GM18498 (cell line): ENCODE measurements around the gene HS3ST5.
"Not testable (repeated sequence)": the region's sequence is repeated elsewhere in the genome, so short reads cannot be mapped to it uniquely, and the experiment has no call there.

Source experiments
- ATAC-seq: cut with Tn5 transposase; IDR thresholded peaks from one replicate; pipeline ENCODE4 v1.9.1; 2021; ENCODE audit warnings: mild to moderate bottlenecking, moderate library complexity; ENCODE audit not compliant: unreplicated experiment

HS3ST5 gene

DNA sequence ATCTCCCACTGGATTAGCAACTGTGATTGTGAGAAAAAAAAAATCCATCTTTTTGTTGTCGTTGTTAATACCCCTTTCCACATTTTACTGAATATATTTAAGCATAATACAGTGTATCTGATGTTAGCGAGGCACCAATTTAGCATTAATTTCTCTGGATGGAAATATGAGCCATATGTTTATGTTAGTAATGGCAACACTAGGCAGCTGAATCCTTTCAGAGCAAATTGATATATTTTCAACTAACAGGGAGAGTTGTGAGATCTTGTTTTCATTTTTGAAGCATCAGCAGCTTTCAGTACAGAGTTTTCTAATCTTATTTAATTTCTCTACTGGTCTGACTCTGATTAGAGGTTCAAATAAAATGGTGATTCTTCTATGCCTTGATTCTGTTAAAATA is 287.1 kb downstream of the HS3ST5 start:
- ATAC-seq: no peak

DNA sequence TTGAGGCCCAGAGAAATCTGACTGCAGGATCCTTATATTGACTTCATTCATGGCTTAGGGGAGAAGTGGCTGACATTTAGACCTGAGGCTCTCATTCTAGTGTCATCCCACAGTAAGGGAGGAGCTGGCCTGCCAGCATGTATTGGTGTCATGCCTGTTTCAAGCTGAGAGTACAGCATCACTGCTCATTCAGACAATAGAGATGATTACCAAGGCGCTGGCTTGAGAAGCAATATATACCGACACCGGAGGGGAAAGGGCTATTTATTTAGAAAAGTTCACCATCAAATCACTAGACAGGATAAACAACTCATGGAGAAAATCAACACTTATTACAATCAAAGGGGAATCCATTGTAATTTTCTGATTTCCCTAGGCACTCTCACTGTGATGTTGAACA is 287.5 kb downstream of the HS3ST5 start:
- ATAC-seq: no peak

DNA sequence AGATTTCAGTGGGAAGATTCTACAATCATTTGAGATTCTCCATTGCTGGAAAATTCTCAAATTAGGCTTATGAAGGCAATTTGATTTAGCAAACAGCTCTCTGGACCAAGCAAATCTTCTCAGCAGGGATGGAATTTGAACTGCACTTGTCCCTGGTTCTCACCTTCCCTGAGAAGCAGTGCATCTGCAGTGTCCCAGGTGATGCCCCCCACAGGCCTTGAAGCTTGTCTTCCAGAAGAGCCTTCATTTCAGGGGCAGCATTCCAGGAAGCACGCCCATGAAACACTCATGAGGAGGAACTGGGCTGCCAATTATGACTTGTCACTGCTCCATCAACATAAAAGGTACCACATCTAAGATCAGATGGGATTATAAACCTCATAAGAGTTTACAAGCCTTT is 289.0 kb downstream of the HS3ST5 start:
- no peak for ATAC-seq

DNA sequence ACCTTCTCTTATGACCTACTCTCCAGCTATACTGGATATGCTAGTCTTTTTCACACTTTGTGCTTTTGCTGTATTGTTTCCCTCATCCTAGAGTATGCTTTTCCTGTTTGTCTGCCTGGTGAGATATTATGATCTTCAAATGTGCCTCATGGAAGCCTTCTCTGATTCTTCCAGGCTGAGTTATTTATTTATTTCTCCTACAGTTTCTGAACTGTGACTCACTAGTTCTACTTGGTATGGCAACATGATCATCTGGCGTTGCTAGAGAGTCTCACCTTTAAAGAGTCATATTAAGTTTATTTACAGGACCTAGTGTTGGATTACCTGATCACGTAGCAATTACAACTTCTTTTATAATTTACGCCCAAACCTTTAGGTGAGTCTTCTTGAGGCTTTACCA is 290.7 kb downstream of the HS3ST5 start:
- no peak for ATAC-seq

DNA sequence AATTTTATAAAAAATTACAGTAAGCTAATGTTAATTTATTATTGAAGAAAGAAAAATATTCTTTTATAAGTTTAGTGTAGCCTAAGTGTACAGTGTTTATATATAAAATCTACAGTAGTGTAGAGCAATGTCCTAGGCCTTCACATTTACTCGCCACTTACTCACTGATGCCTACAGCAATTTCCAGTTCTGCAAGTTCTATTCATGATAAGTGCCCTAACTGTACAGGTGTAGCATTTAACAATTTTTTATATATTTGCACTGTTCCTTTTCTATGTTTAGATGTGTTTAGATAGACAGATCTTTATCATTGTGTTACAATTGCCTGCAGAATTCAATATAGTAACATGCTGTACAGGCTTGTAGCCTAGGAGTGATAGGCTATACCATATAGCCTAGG is 291.8 kb downstream of the HS3ST5 start:
- ATAC-seq: no peak

DNA sequence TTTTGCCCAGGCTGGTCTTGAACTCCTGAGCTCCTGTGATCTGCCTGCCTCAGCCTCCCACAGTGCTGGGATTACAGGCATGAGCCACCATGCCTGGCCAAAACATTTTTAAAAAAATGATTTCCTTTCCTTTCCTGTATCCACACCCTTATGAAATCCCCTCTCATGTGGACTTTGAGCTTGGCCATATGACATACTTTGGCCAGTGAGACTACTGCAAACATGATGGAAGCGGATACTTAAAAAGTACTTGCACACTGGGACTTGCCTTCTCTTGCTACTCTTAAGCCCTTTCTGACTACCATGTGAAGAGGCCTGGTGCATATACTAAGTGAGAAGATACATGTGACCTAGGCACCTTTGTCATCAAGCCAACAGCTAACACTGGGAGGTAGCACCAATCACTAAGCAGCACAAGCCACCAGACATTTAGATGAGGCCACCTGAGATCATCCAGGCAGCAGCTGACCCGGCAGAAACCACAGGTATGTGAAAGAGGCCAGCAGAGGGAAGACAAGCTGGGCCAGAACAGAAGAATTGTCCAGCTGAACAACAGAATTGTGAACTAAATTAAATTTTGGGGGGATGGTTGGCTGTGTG is 293.4 kb downstream of the HS3ST5 start:
- no peak for ATAC-seq

DNA sequence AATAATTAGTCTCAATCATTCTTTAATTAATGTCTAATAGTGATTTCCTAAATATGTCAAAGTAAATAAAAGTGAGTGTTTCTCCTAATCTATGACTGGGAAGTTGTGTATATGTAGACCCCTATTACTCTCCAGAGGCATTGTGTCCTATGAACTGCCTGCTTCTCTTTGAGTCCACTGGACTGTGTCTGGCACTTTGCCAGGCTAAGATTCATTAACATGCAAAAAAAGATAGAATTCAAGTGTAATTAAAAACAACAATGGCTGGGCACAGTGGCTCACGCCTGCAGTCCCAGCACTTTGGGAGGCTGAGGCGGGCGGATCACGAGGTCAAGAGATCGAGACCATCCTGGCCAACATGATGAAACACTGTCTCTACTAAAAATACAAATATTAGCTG is 298.3 kb downstream of the HS3ST5 start:
- ATAC-seq: not testable (repeated sequence)

DNA sequence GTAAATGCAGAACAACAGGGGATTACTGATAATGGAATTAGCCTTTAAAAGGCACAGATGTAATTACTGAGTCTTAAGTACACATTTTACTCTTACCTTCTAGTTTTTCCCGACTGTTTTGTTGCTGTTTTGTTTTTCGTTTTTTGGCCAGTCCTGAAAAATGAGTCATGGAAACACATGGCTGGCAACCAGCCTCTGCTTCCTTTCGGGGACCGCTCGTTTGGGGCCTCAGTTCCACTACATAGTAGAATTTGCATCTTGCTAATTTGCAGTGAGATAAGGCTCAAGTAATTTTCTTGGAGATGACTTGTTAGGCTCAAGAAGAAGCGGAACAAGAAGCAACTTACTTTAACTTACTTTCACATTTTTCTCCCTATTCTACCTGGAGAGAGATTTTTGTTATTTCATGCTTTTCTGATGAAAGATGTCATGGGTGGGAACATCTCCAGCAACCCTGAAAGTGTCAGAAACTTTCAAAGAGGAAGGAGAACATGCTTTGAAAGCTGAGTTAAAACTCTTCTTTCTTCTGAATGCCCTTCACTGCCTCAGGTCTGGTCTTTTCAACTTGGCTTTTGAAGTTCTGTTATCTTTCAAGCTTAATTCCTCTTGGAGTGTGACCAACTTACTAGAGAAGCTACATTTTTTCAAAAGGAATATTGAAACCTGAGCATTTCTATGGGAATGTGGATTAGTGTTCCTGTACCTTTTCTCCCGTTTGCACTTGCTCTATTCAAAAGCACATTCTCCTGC is 300.4 kb downstream of the HS3ST5 start:
- no peak for ATAC-seq

DNA sequence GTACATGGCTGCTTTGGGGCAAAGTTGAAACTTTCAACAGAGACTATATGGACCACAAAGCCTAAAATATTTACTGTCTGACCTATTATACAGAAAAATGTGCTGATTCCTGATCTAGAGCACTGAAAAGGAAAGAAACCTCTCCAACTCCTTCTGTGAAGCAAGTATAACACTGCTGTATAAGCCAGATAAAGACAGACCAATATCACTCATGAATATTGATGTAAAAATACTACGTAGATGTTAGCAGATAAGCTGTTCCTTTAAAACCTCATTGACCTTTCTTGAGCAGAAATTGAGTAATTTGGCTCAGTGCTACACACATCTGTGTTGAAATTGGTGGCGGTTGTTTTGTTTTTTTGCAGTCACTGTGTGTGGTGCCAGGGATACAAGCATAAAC is 302.0 kb downstream of the HS3ST5 start:
- no peak for ATAC-seq

DNA sequence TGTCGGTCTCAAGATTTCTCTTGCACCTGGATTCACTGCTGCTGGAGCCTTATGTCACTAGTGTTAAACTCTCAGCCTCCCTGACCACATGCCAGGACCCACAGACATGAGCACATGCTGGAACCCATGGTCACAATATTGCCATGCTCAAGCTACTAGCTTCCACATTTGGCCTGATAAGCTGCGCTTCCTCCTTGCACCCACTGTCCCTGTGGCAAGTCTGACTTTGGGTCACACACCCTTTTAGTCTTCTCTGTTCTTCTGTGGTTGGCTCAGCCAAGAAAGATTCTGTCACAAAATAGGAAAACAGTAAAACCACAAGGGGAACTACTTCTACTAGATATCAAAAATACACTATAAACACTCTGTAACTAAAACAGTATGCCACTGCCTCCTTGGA is 303.0 kb downstream of the HS3ST5 start:
- no peak for ATAC-seq

DNA sequence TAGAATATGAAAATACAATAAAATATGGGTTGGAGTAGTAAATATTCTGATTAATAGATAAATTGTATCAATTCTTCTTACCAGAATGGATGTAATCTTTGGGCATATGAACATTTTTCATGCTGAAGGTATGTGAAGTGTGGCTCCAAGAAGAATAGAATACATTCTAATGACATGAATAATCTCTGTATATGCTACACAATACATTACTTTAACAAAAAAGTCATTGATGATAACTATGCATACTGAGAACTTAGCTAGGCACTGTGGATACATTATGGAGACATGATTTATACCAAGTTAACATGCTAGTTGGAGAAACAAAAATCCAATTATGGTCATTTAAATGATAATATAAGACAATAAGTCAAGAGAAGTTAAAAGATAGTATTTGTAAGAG is 309.2 kb downstream of the HS3ST5 start:
- no peak for ATAC-seq

DNA sequence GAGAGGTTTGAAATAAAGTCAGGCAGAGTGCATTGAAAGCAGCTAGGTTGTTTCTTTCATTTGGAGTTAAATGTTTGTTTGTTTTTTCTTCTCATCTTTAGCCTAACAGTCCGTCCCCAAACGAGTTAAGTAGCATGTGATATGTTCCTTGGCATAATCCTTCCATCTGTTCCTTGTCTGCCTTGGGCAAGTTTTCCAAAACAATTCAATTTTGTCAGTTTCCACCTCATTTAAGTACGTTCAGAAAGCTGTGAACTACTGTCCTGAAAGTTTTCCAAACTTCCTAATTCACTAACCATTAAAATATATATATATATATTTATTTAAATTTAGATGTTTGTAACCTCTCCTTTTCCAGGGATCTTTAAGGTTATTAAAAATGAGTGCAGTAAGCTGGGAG is 310.1 kb downstream of the HS3ST5 start:
- ATAC-seq: no peak

DNA sequence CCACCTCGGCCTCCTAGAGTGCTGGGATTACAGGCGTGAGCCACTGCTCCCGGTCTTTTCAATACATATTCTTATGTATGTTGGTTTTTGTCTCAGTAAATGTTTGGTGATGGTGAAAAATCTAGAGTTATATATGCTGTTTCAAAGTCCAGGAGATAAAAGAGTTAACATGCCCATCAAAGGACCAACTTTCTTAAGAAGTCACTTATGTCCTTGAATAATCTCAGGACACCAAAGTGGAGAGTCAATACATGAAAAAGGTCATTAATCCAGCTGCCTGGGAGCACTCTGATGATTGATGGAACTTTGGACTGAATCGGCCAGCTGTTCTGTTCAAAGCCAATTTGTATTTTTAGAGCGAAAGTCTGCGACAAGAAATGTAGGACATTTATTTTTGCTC is 312.1 kb downstream of the HS3ST5 start:
- no peak for ATAC-seq

DNA sequence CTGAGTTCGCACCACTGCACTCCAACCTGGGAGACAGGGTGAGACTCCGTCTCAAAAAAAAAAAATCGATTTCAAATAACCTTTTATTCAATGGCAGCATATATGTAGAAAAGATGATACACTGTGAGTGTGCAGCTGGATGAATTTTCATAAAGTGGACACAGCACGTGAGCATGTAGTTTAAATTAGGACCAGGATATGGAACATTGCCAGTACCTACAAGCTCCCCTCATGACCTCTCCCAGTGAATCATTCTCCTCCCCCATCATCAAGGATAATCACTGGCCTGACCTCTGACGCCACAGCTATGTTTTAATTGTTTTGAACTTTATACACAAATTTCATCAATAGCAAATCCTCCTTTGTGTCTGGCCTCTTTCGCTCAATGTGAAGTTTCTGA is 318.1 kb downstream of the HS3ST5 start:
- ATAC-seq: no peak

DNA sequence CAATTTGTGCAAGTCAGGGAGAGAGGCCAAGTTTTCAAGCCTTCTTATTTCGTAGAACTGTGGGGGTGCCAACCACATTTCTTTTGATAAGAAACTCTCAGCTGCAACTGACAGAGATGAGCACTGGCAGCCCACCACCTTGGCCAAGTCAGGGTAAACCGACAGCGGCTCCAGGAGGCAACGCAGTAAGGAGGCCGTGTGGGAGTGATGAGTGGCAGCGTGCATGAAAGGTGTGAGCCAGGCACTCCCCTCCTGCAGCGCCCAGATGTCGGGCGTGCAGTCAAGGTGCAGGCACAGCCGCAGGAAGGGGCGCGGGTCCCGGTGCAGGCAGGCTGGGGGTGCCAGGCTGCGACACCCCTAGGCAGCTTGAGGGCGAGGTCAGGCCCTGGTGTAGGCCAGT is 322.6 kb downstream of the HS3ST5 start:
- no peak for ATAC-seq

DNA sequence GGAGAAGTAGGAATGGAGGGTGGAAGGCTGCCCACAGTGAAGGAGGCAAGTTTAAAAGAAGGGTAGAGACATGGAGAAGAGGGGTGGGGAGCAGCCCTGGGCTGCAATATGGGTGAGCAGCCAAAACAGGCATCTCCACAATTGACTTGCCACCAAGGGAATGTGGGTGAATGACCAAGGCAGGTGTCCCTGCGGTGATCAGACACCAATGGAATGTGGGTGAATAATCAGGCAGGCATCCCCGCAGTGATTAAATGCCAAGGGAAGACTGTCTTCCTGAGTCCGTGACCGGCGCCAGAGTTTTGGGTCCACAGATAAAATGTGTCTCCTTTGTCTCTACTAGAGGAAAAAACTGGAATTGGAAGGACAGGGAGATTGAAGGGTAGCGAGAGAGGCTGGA is 325.7 kb downstream of the HS3ST5 start:
- ATAC-seq: not testable (repeated sequence)

DNA sequence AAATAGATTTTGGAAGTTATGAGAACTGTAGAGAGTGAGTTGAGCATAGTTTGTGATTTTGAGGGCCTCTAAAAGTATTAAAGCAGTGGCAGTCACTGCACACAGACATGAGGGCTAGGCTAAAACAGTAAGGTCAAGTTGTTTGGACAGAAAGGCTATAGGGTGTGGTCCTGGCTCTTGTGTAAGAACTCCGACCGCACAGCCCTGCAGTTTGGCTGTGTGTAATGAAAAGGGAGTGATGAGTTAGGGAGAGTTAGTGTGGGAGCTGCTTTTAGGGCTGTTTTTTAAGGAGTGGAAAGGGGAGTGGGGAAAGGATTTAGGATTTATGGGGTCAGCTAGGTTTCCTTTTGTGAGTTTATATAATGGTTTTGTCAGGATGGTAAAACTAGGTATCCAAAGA is 328.7 kb downstream of the HS3ST5 start:
- ATAC-seq: not testable (repeated sequence)

DNA sequence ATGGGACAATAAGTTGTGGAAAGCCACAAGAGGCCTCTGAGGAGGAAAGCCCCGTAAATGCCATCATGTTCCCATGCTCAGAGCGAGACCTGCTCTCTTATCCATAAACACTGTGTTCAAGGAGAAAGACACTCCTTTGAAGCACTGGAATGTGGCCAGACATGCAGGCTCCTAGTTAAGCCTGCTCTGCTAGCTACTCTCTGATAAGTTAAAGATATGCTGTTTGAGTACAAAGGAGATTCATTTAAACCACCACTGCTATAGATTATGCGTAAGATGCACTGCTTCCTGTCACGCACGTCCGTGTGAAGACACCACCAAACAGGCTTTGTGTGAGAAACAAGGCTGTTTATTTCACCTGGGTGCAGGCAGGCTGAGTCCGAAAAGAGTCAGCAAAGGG is 331.3 kb downstream of the HS3ST5 start:
- ATAC-seq: not testable (repeated sequence)

DNA sequence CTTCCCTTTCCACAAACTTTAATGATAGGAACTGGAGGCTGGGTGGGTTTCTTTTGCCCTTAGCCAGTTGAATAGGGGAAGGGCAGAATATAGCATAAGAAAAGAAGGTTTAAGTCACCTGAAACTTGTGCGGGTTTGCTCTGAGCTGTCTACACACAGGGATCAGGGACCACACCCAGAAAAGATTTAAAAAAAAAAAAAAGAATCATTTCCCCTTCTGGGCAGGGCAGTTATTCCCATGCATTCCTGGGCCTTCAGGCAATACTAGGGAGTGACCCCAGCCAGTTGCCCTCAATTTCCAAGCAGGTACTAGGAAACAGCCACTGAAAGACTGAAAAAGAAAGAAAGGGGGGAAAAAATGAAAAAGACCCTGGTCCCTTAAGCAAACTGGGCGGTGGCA is 332.3 kb downstream of the HS3ST5 start:
- ATAC-seq: no peak

DNA sequence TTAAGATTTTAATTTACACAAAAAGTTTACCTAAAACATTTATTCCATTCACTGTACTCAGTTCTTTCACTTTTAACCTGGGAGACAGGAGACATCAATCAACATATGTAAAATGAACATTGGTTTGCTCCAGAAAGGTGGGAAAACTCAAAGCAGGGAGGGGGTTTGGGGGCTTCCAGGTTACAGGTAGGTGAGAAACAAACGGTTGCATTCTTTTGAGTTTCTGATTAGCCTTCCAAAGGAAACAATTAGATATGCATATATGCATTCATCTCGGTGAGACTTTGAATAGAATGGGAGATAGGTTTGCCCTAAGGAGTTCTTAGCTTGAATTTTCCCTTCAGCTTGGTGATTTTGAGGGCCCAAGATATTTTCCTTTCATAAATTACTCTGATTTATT is 333.6 kb downstream of the HS3ST5 start:
- no peak for ATAC-seq

DNA sequence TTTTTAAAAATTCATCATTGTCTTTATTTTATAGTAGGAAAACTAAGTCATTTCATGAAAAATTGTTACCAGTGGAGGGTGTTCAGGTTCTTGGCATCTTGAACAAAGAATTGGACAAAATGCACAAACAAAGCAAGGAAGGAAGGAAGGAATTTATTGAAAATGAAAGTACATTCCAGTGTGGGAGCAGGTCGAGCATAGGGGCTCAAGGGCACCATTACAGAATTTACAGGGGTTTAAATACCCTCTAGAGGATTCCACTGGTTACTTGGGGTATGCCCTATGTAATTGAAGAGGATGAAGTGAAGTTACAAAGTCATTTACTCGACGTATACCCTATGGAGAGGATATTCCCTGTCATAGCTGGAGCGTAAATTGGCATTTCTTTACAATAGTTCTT is 334.5 kb downstream of the HS3ST5 start:
- no peak for ATAC-seq

DNA sequence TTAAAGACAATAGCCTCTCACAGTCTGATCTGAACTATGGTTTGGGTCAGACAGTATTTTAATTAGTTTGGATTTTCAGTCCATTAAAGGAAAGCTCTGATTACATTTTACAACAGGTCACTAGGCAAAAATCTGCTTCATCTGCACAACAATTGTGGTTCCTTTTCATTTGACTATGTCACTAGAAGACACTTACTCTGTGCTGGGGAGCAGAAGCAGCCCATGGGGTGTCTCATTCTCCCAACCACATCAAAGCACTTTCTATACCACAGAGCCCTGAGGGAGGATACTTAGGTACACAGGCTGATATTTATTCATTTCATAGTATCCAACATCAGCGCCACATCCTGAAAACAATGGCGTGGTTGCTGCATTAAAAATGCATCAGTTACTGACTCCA is 335.3 kb downstream of the HS3ST5 start:
- ATAC-seq: no peak
